M059J (cell line): ENCODE measurements around the gene GRID2. TPM values are rescaled to one million over a fixed set of nuclear protein-coding genes. Genes with fewer than 3 reads are reported as not detected.

Experiments
- DNase-seq: peaks from one replicate; pipeline ENCODE4 v3.0.0-alpha.2; 2012; ENCODE audit warnings: low read depth
- total RNA-seq: library from RNA; depleted of rRNA; stranded (reverse); fragments of >200 nt; shearing (Covaris generic); gene quantifications from 2 replicates; pipeline ENCODE4 v1.2.3, GENCODE V29; 2014

The GRID2 gene
- total RNA-seq, 1 experiment from 2014 or later = 0.10 TPM

DNA sequence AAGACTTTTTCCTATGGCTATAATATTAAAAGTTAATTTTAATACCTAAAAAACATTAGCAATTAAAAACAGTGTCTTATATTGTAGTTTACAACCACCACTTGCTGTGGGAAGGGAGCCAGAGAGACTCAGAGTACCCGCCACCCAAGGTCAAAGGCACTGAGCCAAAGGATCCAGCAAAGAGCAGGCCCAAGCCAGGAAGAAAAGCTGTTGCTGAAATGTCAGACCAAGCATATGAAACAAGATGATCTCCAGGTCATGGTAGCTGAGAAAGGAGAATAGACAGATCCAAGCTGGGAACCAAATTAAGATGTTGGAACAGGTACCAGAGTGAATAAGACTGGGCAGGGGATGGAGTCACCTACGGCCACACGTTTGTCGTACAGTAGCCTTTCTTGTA is 1506.0 kb downstream of the GRID2 start:
- no peak for DNase-seq

DNA sequence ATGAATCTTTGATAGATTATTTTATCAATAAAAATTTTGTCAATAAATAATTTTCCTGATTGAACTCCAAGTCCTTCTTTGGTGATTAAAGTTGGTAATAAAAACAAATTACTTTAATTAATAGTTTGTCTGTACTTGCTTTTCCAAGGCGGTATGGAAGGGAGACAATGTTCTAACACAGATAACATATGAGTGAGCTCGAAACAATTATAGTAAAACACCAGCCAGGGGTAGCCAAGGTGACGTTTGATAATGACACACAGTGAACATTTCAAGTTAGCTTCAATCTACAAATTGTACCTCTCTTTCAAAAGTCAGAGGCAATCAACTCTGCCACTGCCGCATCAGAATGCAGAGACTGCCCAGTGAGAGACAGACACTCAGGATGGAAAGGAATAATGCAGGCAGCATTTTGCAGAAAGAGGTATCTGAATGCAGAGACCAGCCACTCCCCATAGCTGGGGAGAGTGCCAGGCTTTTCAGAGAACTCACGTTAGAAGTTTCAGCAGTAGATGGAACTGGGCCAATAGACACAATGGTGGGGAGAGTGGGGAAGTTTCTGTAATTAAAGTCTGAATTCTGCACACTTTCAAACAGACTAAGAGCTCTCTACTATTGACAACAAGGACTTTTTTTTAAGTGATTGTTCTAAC is 1506.7 kb downstream of the GRID2 start:
- DNase-seq = no peak

DNA sequence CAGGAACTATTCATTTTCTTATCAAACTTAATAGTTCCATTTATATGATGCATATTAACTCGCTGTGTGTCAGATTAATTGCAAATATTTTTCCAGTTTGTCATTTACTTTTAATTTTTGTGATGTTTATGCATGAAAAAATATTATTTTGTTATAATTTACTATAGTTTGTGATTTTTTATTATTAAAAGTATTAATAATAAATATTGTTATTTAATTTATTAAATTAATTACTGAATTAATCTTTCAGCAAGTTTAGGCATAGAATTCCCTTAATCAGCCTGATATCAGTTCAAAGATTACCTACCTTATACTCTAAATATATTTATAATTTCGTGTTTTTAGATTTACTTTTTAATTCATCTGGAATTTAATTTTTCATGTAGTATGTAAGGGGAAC is 1509.3 kb downstream of the GRID2 start:
- DNase-seq = no peak

- DNase-seq = no peak
Observed at GRCh38 chr4:93814141-93814540, 1510.4 kb downstream of the GRID2 start.

DNA sequence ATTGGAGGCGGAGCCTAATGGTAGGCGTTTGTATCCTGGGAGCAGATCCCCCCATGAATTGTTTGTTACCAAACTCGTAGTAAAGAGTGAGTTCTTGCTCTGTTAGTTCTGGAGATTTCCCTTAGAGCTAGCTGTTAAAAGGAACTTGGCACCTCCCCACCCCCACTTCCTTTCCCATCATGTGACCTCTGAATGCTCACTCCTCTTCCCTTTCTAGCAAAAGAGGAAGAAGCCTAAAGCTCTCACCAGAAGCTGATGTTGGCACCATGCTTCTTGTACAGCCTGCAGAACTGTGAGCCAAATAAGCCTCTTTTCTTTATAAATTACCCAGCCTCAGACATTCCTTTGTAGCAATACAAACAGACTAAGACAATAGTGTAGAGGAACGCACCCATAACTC is 1511.0 kb downstream of the GRID2 start:
- no peak for DNase-seq
